Activated T-cell treated with anti-CD3 and anti-CD28 coated beads for 1 hour (primary cell): Measurements from ENCODE around the gene CALML3.

ENCODE experiments used
- DNase-seq: peaks from one replicate; pipeline ENCODE4 v3.0.0-alpha.2; 2020; ENCODE audit warnings: low read depth

CALML3 gene

GRCh38 chr10:5507649-5508131, 17.1 kb upstream of the CALML3 start:
- no peak for DNase-seq

- no peak for DNase-seq
Measured at GRCh38 chr10:5508161-5508604, 16.6 kb upstream of the CALML3 start.

- no peak for DNase-seq
Measured at GRCh38 chr10:5508786-5509185, 16.0 kb upstream of the CALML3 start.

GRCh38 chr10:5509236-5509635, 15.5 kb upstream of the CALML3 start:
- no peak for DNase-seq

- DNase-seq, result no peak
Measured at GRCh38 chr10:5509691-5510090, 15.1 kb upstream of the CALML3 start.

GRCh38 chr10:5510281-5511072, 14.3 kb upstream of the CALML3 start:
- no peak for DNase-seq

GRCh38 chr10:5511231-5511884, 13.4 kb upstream of the CALML3 start:
- no peak for DNase-seq

- no peak for DNase-seq
Measured at GRCh38 chr10:5511885-5512280, 12.9 kb upstream of the CALML3 start.

GRCh38 chr10:5512331-5512730, 12.4 kb upstream of the CALML3 start:
- no peak for DNase-seq

GRCh38 chr10:5512881-5513612, 11.7 kb upstream of the CALML3 start:
- no peak for DNase-seq

GRCh38 chr10:5514226-5514850, 10.4 kb upstream of the CALML3 start:
- no peak for DNase-seq

GRCh38 chr10:5515948-5516761, 8.6 kb upstream of the CALML3 start:
- DNase-seq, result no peak

GRCh38 chr10:5517546-5517945, 7.2 kb upstream of the CALML3 start:
- no peak for DNase-seq

GRCh38 chr10:5518143-5518542, 6.6 kb upstream of the CALML3 start:
- no peak for DNase-seq

- DNase-seq, result no peak
Measured at GRCh38 chr10:5519054-5519453, 5.7 kb upstream of the CALML3 start.

- no peak for DNase-seq
Measured at GRCh38 chr10:5522913-5523560, 1.7 kb upstream of the CALML3 start.

GRCh38 chr10:5523796-5524574, 776 bp upstream of the CALML3 start:
- DNase-seq, result no peak

- no peak for DNase-seq
Measured at GRCh38 chr10:5525561-5526341, 990 bp downstream of the CALML3 start.

GRCh38 chr10:5526691-5527331, 2.0 kb downstream of the CALML3 start:
- no peak for DNase-seq
